ENCODE data around the gene GH2. TPM values are rescaled to one million over a fixed set of nuclear protein-coding genes. Genes with fewer than 3 reads are reported as not detected.
"Not testable (repeated sequence)": the region's sequence is repeated elsewhere in the genome, so short reads cannot be mapped to it uniquely, and the experiment has no call there.

GH2 gene
- total RNA-seq, result not detected in 2 replicates

- DNase-seq (ENCODE audit: low read depth in 2 of 2), result peak; percentile 14 to 44
Observed at GRCh38 chr17:63881935-63882601, at the start of gene GH2. TSS of gene GH2 (minus strand) at chr17:63881944. CDS start at chr17:63881801, 143 bp downstream.

GRCh38 chr17:63930951-63931575, 49.3 kb upstream of the GH2 start:
- no peak for DNase-seq (ENCODE audit: low read depth in 2 of 2)

- no peak for DNase-seq (ENCODE audit: low read depth in 2 of 2)
Observed at GRCh38 chr17:63929860-63930766, 48.4 kb upstream of the GH2 start.

- DNase-seq (ENCODE audit: low read depth in 2 of 2), result no peak
Observed at GRCh38 chr17:63928966-63929695, 47.4 kb upstream of the GH2 start.

- DNase-seq (ENCODE audit: low read depth in 2 of 2), result no peak
Observed at GRCh38 chr17:63928172-63928666, 46.5 kb upstream of the GH2 start.

- DNase-seq (ENCODE audit: low read depth in 2 of 2), result no peak
Observed at GRCh38 chr17:63927464-63928171, 45.9 kb upstream of the GH2 start.

- DNase-seq (ENCODE audit: low read depth in 2 of 2), result no peak
Observed at GRCh38 chr17:63926164-63926563, 44.4 kb upstream of the GH2 start.

GRCh38 chr17:63925615-63926014, 43.9 kb upstream of the GH2 start:
- DNase-seq (ENCODE audit: low read depth in 2 of 2), result no peak

GRCh38 chr17:63922402-63922801, 40.7 kb upstream of the GH2 start:
- DNase-seq (ENCODE audit: low read depth in 2 of 2), result not testable (repeated sequence)

GRCh38 chr17:63920779-63921178, 39.0 kb upstream of the GH2 start:
- DNase-seq (ENCODE audit: low read depth in 2 of 2), result not testable (repeated sequence)

- not testable (repeated sequence) for DNase-seq (ENCODE audit: low read depth in 2 of 2)
Observed at GRCh38 chr17:63920050-63920449, 38.3 kb upstream of the GH2 start.

- peak; percentile 36 to 57 for DNase-seq (ENCODE audit: low read depth in 2 of 2)
Observed at GRCh38 chr17:63919311-63919723, 37.6 kb upstream of the GH2 start.

- not testable (repeated sequence) for DNase-seq (ENCODE audit: low read depth in 2 of 2)
Observed at GRCh38 chr17:63918789-63919305, 37.1 kb upstream of the GH2 start, which contains the start of gene GH1. TSS of gene GH1 (minus strand) at chr17:63918839. CDS start at chr17:63918776, 63 bp downstream.

GRCh38 chr17:63918305-63918704, 36.6 kb upstream of the GH2 start:
- DNase-seq (ENCODE audit: low read depth in 2 of 2), result no peak

- no peak for DNase-seq (ENCODE audit: low read depth in 2 of 2)
Observed at GRCh38 chr17:63917646-63918045, 35.9 kb upstream of the GH2 start.

- not testable (repeated sequence) for DNase-seq (ENCODE audit: low read depth in 2 of 2)
Observed at GRCh38 chr17:63917206-63917605, 35.5 kb upstream of the GH2 start.

GRCh38 chr17:63916566-63917185, 34.9 kb upstream of the GH2 start:
- DNase-seq (ENCODE audit: low read depth in 2 of 2), result no peak

GRCh38 chr17:63915753-63916152, 34.0 kb upstream of the GH2 start:
- not testable (repeated sequence) for DNase-seq (ENCODE audit: low read depth in 2 of 2)

- DNase-seq (ENCODE audit: low read depth in 2 of 2), result no peak
Observed at GRCh38 chr17:63914471-63914870, 32.7 kb upstream of the GH2 start.

GRCh38 chr17:63911657-63912100, 29.9 kb upstream of the GH2 start:
- peak; percentile 1 to 31 for DNase-seq (ENCODE audit: low read depth in 2 of 2)
